GM23338 (cell line): ENCODE data around the gene GLIPR1. TPM values are rescaled to one million over a fixed set of nuclear protein-coding genes. Genes with fewer than 3 reads are reported as not detected.

Source experiments
- ATAC-seq: fragments of 200-7000 bp; cut with Tn5 transposase; 3 replicates; pipeline ENCODE4 v1.9.1; 2020
- DNase-seq: peaks from one replicate; pipeline ENCODE4 v3.0.0-alpha.2; 2015; ENCODE audit warnings: low spot score
- H2AFZ ChIP-seq: fragments of 200-600 bp; sonication (generic); 2 replicates; pipeline ENCODE4 v1.8.0; 2016; ENCODE audit warnings: antibody characterized with exemption, mild to moderate bottlenecking, moderate library complexity
- H3F3A ChIP-seq: fragments of 200-600 bp; sonication (generic); replicated peaks from 2 replicates; pipeline ENCODE4 v1.8.0; 2017; ENCODE audit warnings: antibody characterized with exemption, mixed run types, low read depth
- H3K27ac ChIP-seq: fragments of 200-600 bp; sonication (generic); 2 replicates; pipeline ENCODE4 v1.6.1; 2016; ENCODE audit warnings: low read depth
- H3K27me3 ChIP-seq: fragments of 200-600 bp; sonication (generic); 2 replicates; pipeline ENCODE4 v1.8.0; 2016; ENCODE audit warnings: mild to moderate bottlenecking, mixed run types, moderate library complexity; ENCODE audit not compliant: insufficient read depth
- H3K36me3 ChIP-seq: fragments of 200-600 bp; sonication (generic); 2 replicates; pipeline ENCODE4 v1.8.0; 2016; ENCODE audit warnings: mild to moderate bottlenecking; ENCODE audit not compliant: insufficient read depth
- H3K4me1 ChIP-seq: fragments of 200-600 bp; sonication (generic); 2 replicates; pipeline ENCODE4 v1.8.0; 2016; ENCODE audit warnings: mild to moderate bottlenecking, moderate library complexity; ENCODE audit not compliant: insufficient read depth
- H3K4me2 ChIP-seq: fragments of 200-600 bp; sonication (generic); 2 replicates; pipeline ENCODE4 v1.7.1; 2017; ENCODE audit warnings: mixed run types
- H3K4me3 ChIP-seq: fragments of 200-600 bp; sonication (generic); 2 replicates; pipeline ENCODE4 v1.6.1; 2016; ENCODE audit warnings: mixed run types
- H3K79me2 ChIP-seq: fragments of 200-600 bp; sonication (generic); replicated peaks from 2 replicates; pipeline ENCODE4 v1.8.0; 2017; ENCODE audit warnings: mild to moderate bottlenecking; ENCODE audit not compliant: insufficient read depth
- H3K9me2 ChIP-seq: fragments of 200-600 bp; sonication (generic); 2 replicates; pipeline ENCODE4 v1.8.0; 2017; ENCODE audit not compliant: insufficient read depth
- H4K20me1 ChIP-seq: fragments of 200-600 bp; sonication (generic); replicated peaks from 2 replicates; pipeline ENCODE4 v1.8.0; 2017; ENCODE audit warnings: mild to moderate bottlenecking; ENCODE audit not compliant: insufficient read depth
- H3K27ac Mint-ChIP-seq: 2 replicates; pipeline ENCODE4 v1.8.0; 2020; ENCODE audit warnings: inconsistent platforms, mild to moderate bottlenecking, moderate library complexity, mixed read lengths
- H3K27me3 Mint-ChIP-seq: 3 replicates; pipeline ENCODE4 v1.8.0; 2022; ENCODE audit warnings: low read depth, mild to moderate bottlenecking, moderate library complexity, mixed read lengths, inconsistent platforms; ENCODE audit not compliant: insufficient read depth, poor library complexity
- H3K36me3 Mint-ChIP-seq: 3 replicates; pipeline ENCODE4 v1.8.0; 2021; ENCODE audit warnings: low read depth, mild to moderate bottlenecking, inconsistent platforms, moderate library complexity, mixed read lengths
- H3K4me1 Mint-ChIP-seq: 3 replicates; pipeline ENCODE4 v1.8.0; 2020; ENCODE audit warnings: mild to moderate bottlenecking, inconsistent platforms, mixed read lengths
- H3K4me3 Mint-ChIP-seq: 3 replicates; pipeline ENCODE4 v1.8.0; 2021; ENCODE audit warnings: moderate library complexity, mild to moderate bottlenecking, inconsistent platforms, mixed read lengths
- H3K9me3 Mint-ChIP-seq: 3 replicates; pipeline ENCODE4 v1.8.0; 2020; ENCODE audit warnings: moderate library complexity, mild to moderate bottlenecking, inconsistent platforms, mixed read lengths
- CREB1 ChIP-seq: fragments of 250-450 bp; sonication (Bioruptor Pico); IDR thresholded peaks from 2 replicates; pipeline ENCODE4 v1.5.0; 2020; ENCODE audit warnings: low read depth, mild to moderate bottlenecking, moderate library complexity
- CTCF ChIP-seq, 2 experiments: fragments of 200-600 bp in 1 of 2; sonication (generic) in 1 of 2; conservative IDR thresholded peaks; 2 replicates each; pipeline versions ENCODE4 v1.5.1 to v1.6.1; 2016 to 2017; ENCODE audit warnings: antibody characterized with exemption in 2 of 2, low read depth in 2 of 2, mild to moderate bottlenecking in 2 of 2, moderate library complexity in 1 of 2
- ETS1 ChIP-seq: IDR thresholded peaks from 2 replicates; pipeline ENCODE4 v1.6.1; 2016; ENCODE audit warnings: antibody characterized with exemption
- EZH2 ChIP-seq: fragments of 200-600 bp; sonication (generic); IDR thresholded peaks from one replicate; pipeline ENCODE4 v1.8.0; 2017; ENCODE audit warnings: antibody characterized with exemption, mild to moderate bottlenecking, low read depth; ENCODE audit not compliant: unreplicated experiment
- EZH2phosphoT487 ChIP-seq: fragments of 200-600 bp; sonication (generic); IDR thresholded peaks from one replicate; pipeline ENCODE4 v1.8.1; 2018; ENCODE audit warnings: antibody characterized with exemption; ENCODE audit not compliant: unreplicated experiment
- JUNB ChIP-seq: IDR thresholded peaks from one replicate; pipeline ENCODE4 v1.6.1; 2016; ENCODE audit warnings: antibody characterized with exemption; ENCODE audit not compliant: unreplicated experiment
- NANOG ChIP-seq: IDR thresholded peaks from 2 replicates; pipeline ENCODE4 v1.6.1; 2016; ENCODE audit warnings: antibody characterized with exemption, borderline replicate concordance
- POLR2AphosphoS5 ChIP-seq: IDR thresholded peaks from 2 replicates; pipeline ENCODE4 v1.6.1; 2016; ENCODE audit warnings: antibody characterized with exemption, low read depth
- REST ChIP-seq: IDR thresholded peaks from one replicate; pipeline ENCODE4 v1.6.1; 2018; ENCODE audit warnings: antibody characterized with exemption; ENCODE audit not compliant: unreplicated experiment
- STAT1 ChIP-seq: IDR thresholded peaks from one replicate; pipeline ENCODE4 v1.6.1; 2016; ENCODE audit warnings: antibody characterized with exemption; ENCODE audit not compliant: unreplicated experiment
- ZNF114 ChIP-seq: fragments of 250-450 bp; sonication (Bioruptor Pico); IDR thresholded peaks from 2 replicates; pipeline ENCODE4 v1.5.0; 2020; ENCODE audit warnings: mild to moderate bottlenecking, moderate library complexity
- ZNF331 ChIP-seq: fragments of 250-450 bp; sonication (Bioruptor Pico); IDR thresholded peaks from 2 replicates; pipeline ENCODE4 v1.5.0; 2020; ENCODE audit warnings: low read depth, mild to moderate bottlenecking, moderate library complexity
- ZNF462 ChIP-seq: fragments of 250-450 bp; sonication (Bioruptor Pico); IDR thresholded peaks from 2 replicates; pipeline ENCODE4 v1.5.0; 2020; ENCODE audit warnings: mild to moderate bottlenecking, moderate library complexity
- polyA plus RNA-seq: library from polyadenylated mRNA; unstranded; fragments of >200 nt; fragmentation: Nextera tagmentation; extraction: Ambion mirVana; gene quantifications from 2 replicates; pipeline ENCODE4 v1.2.1, GENCODE V29; 2016
- total RNA-seq: library from RNA; depleted of rRNA; stranded (reverse); fragments of >200 nt; shearing (Covaris generic); gene quantifications from 2 replicates; pipeline ENCODE4 v1.2.3, GENCODE V29; 2014

Gene GLIPR1
- total and polyA plus RNA-seq, 2 experiments from 2014 or later = 0.03 to 6.1 TPM

- H3K79me2 ChIP-seq = no peaks in the 10 kb centered on the region
- no peaks in the 10 kb centered on the region for H3K9me2 ChIP-seq
- H3K27me3 Mint-ChIP-seq = no peaks in the 10 kb centered on the region
- H3K4me1 Mint-ChIP-seq = peaks cover 19% of the 10 kb centered on the region
- H3K36me3 Mint-ChIP-seq = no peaks in the 10 kb centered on the region
- no peak for TF ChIP-seq POLR2AphosphoS5
- no peak for TF ChIP-seq CREB1
- no peak for TF ChIP-seq STAT1
- no peak for TF ChIP-seq JUNB
- TF ChIP-seq ZNF114 (CRISPR knock-in tag) = no peak
- TF ChIP-seq ETS1 = no peak
- no peak for TF ChIP-seq EZH2
- TF ChIP-seq ZNF462 (CRISPR knock-in tag) = no peak
- no peak for TF ChIP-seq REST
- TF ChIP-seq NANOG = no peak
- no peak for TF ChIP-seq ZNF331 (CRISPR knock-in tag)
- TF ChIP-seq EZH2phosphoT487 = no peak
- TF ChIP-seq CTCF (conservative IDR thresholded peaks at IDR 0.05; ENCODE audit: low read depth in 2 of 2) = no peak
- no peak overlapping the region for H3K4me3 Mint-ChIP-seq
- no peaks in the 10 kb centered on the region for H3K9me3 Mint-ChIP-seq
- no peaks in the 10 kb centered on the region for H4K20me1 ChIP-seq
- no peaks in the 10 kb centered on the region for H3K36me3 ChIP-seq
- H3F3A ChIP-seq = no peaks in the 10 kb centered on the region
- ATAC-seq (no peak), DNase-seq (no peak)
- H3K27ac ChIP-seq = no peak overlapping the region
- H3K27ac Mint-ChIP-seq = 0 out of 2 replicates have a peak overlapping the region, but pooled peaks have one; percentile 43
- H3K27me3 ChIP-seq = no peaks in the 10 kb centered on the region
- peaks cover 11% of the 10 kb centered on the region for H3K4me1 ChIP-seq
- H2AFZ ChIP-seq = peak overlapping the region; percentile 75; the same call in 1 of the 2 replicates
- H3K4me3 ChIP-seq = no peak overlapping the region
- no peak overlapping the region for H3K4me2 ChIP-seq
Observed at GRCh38 chr12:75479963-75480461, 543 bp upstream of the GLIPR1 start.
